Liver (tissue), 9 donors: ENCODE results near the gene USP14. TPM values are rescaled to one million over a fixed set of nuclear protein-coding genes. Genes with fewer than 3 reads are reported as not detected.

Experiments used
- DNase-seq: peaks from one replicate; pipeline ENCODE4 v3.0.0-alpha.2; 2017; ENCODE audit warnings: low spot score
- H3K27ac ChIP-seq, 2 donors: one replicate each; pipeline ENCODE4 v1.7.0; 2013; ENCODE audit warnings: inconsistent platforms in 2 of 2, low read length in 2 of 2, control low read depth in 1 of 2, low read depth in 1 of 2, mild to moderate bottlenecking in 1 of 2
- H3K27me3 ChIP-seq, 4 donors: one replicate each; pipeline versions ENCODE4 v1.6.1 to v1.7.0; 2013; ENCODE audit warnings: low read length in 3 of 4, inconsistent platforms in 1 of 4, mild to moderate bottlenecking in 1 of 4, moderate library complexity in 1 of 4; ENCODE audit not compliant: control insufficient read depth in 4 of 4, insufficient read depth in 4 of 4
- H3K36me3 ChIP-seq, 4 donors: one replicate each; pipeline versions ENCODE4 v1.6.1 to v1.7.0; 2013; ENCODE audit warnings: low read length in 3 of 4, mild to moderate bottlenecking in 3 of 4, low read depth in 1 of 4, moderate library complexity in 1 of 4; ENCODE audit not compliant: control insufficient read depth in 4 of 4, insufficient read depth in 3 of 4
- H3K4me1 ChIP-seq, 4 donors: one replicate each; pipeline versions ENCODE4 v1.6.1 to v1.7.0; 2013; ENCODE audit warnings: low read length in 3 of 4, mild to moderate bottlenecking in 3 of 4, moderate library complexity in 1 of 4; ENCODE audit not compliant: control insufficient read depth in 4 of 4, insufficient read depth in 4 of 4
- H3K4me3 ChIP-seq, 3 donors: one replicate each; pipeline versions ENCODE4 v1.6.1 to v1.7.0; 2013; ENCODE audit warnings: low read length in 3 of 3, control low read depth in 1 of 3, low read depth in 1 of 3, mild to moderate bottlenecking in 1 of 3
- H3K9ac ChIP-seq, 2 donors: one replicate each; pipeline ENCODE4 v1.7.0; 2013; ENCODE audit warnings: low read length in 2 of 2, mild to moderate bottlenecking in 2 of 2, moderate library complexity in 2 of 2, control low read depth in 1 of 2, low read depth in 1 of 2
- H3K9me3 ChIP-seq, 4 donors: one replicate each; pipeline versions ENCODE4 v1.6.1 to v1.7.0; 2013; ENCODE audit warnings: low read length in 3 of 4; ENCODE audit not compliant: control insufficient read depth in 4 of 4
- CTCF ChIP-seq: fragments of 150-350 bp; IDR thresholded peaks from 2 replicates; pipeline ENCODE4 v1.5.1; 2017; ENCODE audit warnings: improper control_type of control experiment, low read depth, low read length; ENCODE audit not compliant: missing input control
- EGR1 ChIP-seq, 2 donors: IDR thresholded peaks; 2 replicates each; pipeline ENCODE4 v1.6.1; 2016 to 2018; ENCODE audit warnings: antibody characterized with exemption in 2 of 2, low read depth in 2 of 2
- GABPA ChIP-seq, 2 donors: IDR thresholded peaks in 1 of 2; conservative IDR thresholded peaks in 1 of 2; 2 replicates each; pipeline ENCODE4 v1.6.1; 2016; ENCODE audit warnings: antibody characterized with exemption in 2 of 2, mild to moderate bottlenecking in 1 of 2, moderate library complexity in 1 of 2
- HNF4A ChIP-seq, 2 donors: conservative IDR thresholded peaks; 2 replicates each; pipeline ENCODE4 v1.6.1; 2016; ENCODE audit warnings: antibody characterized with exemption in 2 of 2, mild to moderate bottlenecking in 2 of 2
- HNF4G ChIP-seq: IDR thresholded peaks from 2 replicates; pipeline ENCODE4 v1.6.1; 2016; ENCODE audit warnings: antibody characterized with exemption
- JUND ChIP-seq, 2 donors: IDR thresholded peaks; 2 replicates each; pipeline ENCODE4 v1.6.1; 2016; ENCODE audit warnings: antibody characterized with exemption in 2 of 2
- MAX ChIP-seq: IDR thresholded peaks from 2 replicates; pipeline ENCODE4 v1.6.1; 2016; ENCODE audit warnings: antibody characterized with exemption
- RAD21 ChIP-seq, 2 donors: IDR thresholded peaks; 2 replicates each; pipeline ENCODE4 v1.6.1; 2016; ENCODE audit warnings: antibody characterized with exemption in 2 of 2, mild to moderate bottlenecking in 2 of 2
- REST ChIP-seq: IDR thresholded peaks from 2 replicates; pipeline ENCODE4 v1.6.1; 2016; ENCODE audit warnings: antibody characterized with exemption, mild to moderate bottlenecking
- SP1 ChIP-seq: IDR thresholded peaks from 2 replicates; pipeline ENCODE4 v1.6.1; 2018; ENCODE audit warnings: antibody characterized with exemption, mild to moderate bottlenecking
- ZBTB33 ChIP-seq: IDR thresholded peaks from 2 replicates; pipeline ENCODE4 v1.6.1; 2016; ENCODE audit warnings: antibody characterized with exemption
- WGBS: extraction: QIAGEN DNeasy Blood & Tissue Kit; methylation state at CpG from one replicate; pipeline ENCODE4 v1.1.7; 2013; 5-methylcytosine and 5-hydroxymethylcytosine counted together
- polyA plus RNA-seq, 2 donors: library from polyadenylated mRNA; stranded (reverse) in 1 of 2; unstranded in 1 of 2; fragments of 200-250 nt in 1 of 2; fragments of >200 nt in 1 of 2; fragmentation: Nextera tagmentation in 1 of 2; extraction: Ambion mirVana in 1 of 2; gene quantifications; one replicate each; pipeline versions ENCODE4 v1.2.1 to v1.2.3, GENCODE V29; 2013 to 2015
- total RNA-seq, 2 donors: library from RNA; depleted of rRNA; stranded (reverse); fragments of >200 nt; gene quantifications; one replicate each; pipeline ENCODE4 v1.2.3, GENCODE V29; 2014
- TF ChIP-seq, protein P1 (sequence below): IDR thresholded peaks from 2 replicates; pipeline ENCODE4 v1.6.1; 2016; ENCODE audit warnings: antibody characterized with exemption
- donor health status: healthy.
- donor health status: healthy.
- donor health status: healthy.
- donor health status: healthy.
- donor health status: healthy.

USP14 gene
- total and polyA plus RNA-seq, 4 donors: 16.2 to 28.3 (median 20.7) TPM

- no peak for TF ChIP-seq REST
These were observed 92.3 kb downstream of the USP14 start (continued) for GRCh38 chr18:250685-251084.

GRCh38 chr18:251572-251971, 93.2 kb downstream of the USP14 start:
- H3K9me3 ChIP-seq: no peaks in the 10 kb centered on the region
- TF ChIP-seq REST (no peak), EGR1 (IDR thresholded peaks at IDR 0.05; ENCODE audit: low read depth in 2 of 2) (no peak), CTCF (no peak), RAD21 (IDR thresholded peaks at IDR 0.05) (no peak), JUND (IDR thresholded peaks at IDR 0.05) (no peak), GABPA (IDR thresholded peaks at IDR 0.05 in 1 of 2, conservative IDR thresholded peaks at IDR 0.05 in 1 of 2) (no peak), HNF4G (no peak), HNF4A (conservative IDR thresholded peaks at IDR 0.05) (no peak), MAX (no peak), ZBTB33 (no peak), SP1 (no peak)
- TF ChIP-seq, protein P1, sequence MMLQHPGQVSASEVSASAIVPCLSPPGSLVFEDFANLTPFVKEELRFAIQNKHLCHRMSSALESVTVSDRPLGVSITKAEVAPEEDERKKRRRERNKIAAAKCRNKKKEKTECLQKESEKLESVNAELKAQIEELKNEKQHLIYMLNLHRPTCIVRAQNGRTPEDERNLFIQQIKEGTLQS: no peak
- no peak overlapping the region for H3K4me3 ChIP-seq
- no peaks in the 10 kb centered on the region for H3K27me3 ChIP-seq
- H3K4me1 ChIP-seq: no peaks in the 10 kb centered on the region
- no peak overlapping the region for H3K27ac ChIP-seq
- WGBS: 98% methylated on average over 5 of the region's 5 CpGs
- H3K9ac ChIP-seq: no peak overlapping the region
- no peak for DNase-seq
- peaks cover 3 to 76% (median 53%) of the 10 kb centered on the region in 4 donors for H3K36me3 ChIP-seq
